ENCODE data around the gene TLCD3B. TPM values are rescaled to one million over a fixed set of nuclear protein-coding genes. Genes with fewer than 3 reads are reported as not detected.
"Not testable (repeated sequence)": the region's sequence is repeated elsewhere in the genome, so short reads cannot be mapped to it uniquely, and the experiment has no call there.

Gene TLCD3B
- total RNA-seq, 2 experiments from 2014 or later, result 7.1 to 7.2 TPM

DNA sequence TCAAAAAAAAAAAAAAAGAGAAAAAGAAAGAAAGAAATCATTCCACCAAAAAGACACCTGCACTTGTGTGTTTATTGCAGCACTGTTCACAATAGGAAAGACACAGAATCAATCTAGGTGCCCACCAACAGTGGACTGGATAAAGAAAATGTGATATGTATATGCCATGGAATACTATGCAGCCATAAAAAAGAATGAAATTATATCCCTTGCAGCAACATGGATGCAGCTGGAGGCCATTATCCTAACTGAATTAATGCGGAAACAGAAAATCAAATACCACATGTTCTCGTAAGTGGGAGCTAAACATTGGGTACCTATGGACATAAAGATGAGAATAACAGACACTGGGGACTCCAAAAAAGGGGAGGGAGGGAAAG is 13.8 kb downstream of the TLCD3B start:
- Mint-ChIP-seq H3K27me3 (peaks cover 22% of the 10 kb centered on the region), H3K27ac (no peak overlapping the region), H3K36me3 (ENCODE audit: low read depth) (no peaks in the 10 kb centered on the region), H3K4me1 (peaks cover 9% of the 10 kb centered on the region), H3K4me3 (no peak overlapping the region), H3K9me3 (no peaks in the 10 kb centered on the region)
- CTCF ChIA-PET, result interaction anchor here (0.6 to 1.8 kb wide), 3 partner anchors 11 to 227 kb away, joined by 3 to 8 read pairs (median 3); partner anchors contain the start of gene KIF22
- POLR2A ChIA-PET, result no interaction called here
- no peak for DNase-seq

DNA sequence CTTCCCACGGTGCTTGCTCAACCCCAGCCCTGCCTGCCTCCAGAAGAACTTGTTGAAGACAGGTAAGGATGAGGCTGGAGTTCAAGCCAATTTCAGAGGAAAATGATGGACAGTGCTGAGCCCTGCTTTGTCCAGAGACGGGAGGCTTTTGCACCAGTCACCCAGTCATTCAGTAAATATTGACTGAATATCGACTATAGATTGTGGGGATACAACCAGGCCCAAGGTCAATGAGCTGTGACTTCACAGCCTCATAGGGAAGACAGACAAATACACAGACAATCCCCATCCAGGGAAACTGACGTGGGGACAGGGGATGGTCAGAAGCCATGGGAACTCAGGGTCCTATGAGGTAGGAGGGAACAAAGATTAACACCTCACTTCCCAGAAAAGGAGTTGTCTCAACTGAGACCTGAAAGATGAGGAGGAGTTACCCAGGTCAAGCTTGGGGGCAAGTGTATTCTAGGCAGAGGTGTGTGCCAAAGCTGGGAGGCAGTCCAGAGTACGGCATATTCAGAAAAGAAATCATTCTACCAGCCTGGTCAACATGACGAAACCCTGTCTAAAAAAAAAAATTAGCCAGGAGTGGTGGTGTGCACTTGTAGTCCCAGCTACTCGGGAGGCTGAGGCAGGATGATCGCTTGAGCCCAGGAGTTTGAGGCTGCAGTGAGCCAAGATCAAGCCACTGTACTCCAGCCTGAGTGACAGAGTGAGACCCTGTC is 14.4 kb downstream of the TLCD3B start:
- no peak for DNase-seq
- Mint-ChIP-seq H3K9me3 (no peaks in the 10 kb centered on the region), H3K27ac (no peak overlapping the region), H3K36me3 (ENCODE audit: low read depth) (no peaks in the 10 kb centered on the region), H3K27me3 (peaks cover 27% of the 10 kb centered on the region), H3K4me3 (no peak overlapping the region), H3K4me1 (peaks cover 13% of the 10 kb centered on the region)
- CTCF ChIA-PET, result interaction anchor here (0.6 to 1.8 kb wide), 3 partner anchors 11 to 226 kb away, joined by 3 to 8 read pairs (median 3); partner anchors contain the start of gene KIF22
- POLR2A ChIA-PET, result no interaction called here

DNA sequence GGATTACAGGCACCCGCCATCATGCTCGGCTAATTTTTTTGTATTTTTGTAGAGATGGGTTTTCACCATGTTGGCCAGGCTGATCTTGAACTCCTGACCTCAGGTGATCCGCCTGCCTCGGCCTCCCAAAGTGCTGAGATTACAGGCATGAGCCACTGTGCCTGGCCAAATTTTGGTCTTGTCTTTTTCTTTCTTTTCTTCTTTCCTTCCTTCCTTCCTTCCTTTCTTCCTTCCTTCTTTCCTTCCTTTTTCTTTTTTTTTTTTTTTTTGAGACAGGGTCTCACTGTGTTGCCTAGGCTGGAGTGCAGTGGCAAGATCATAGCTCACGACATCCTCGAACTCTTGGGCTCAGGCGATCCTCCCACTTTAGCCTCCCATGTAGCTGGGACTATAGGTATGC is 15.6 kb downstream of the TLCD3B start:
- H3K4me3 Mint-ChIP-seq; H3K27ac Mint-ChIP-seq; H3K9me3 Mint-ChIP-seq; POLR2A ChIA-PET; H3K4me1 Mint-ChIP-seq; DNase-seq; H3K36me3 Mint-ChIP-seq (ENCODE audit: low read depth): not testable (repeated sequence)
- CTCF ChIA-PET, result interaction anchor here (1.0 to 1.1 kb wide), 3 partner anchors 17 to 167 kb away, joined by 3 to 4 read pairs (median 3); partner anchors contain the start of gene INO80E
- H3K27me3 Mint-ChIP-seq, result peaks cover 22% of the 10 kb centered on the region

DNA sequence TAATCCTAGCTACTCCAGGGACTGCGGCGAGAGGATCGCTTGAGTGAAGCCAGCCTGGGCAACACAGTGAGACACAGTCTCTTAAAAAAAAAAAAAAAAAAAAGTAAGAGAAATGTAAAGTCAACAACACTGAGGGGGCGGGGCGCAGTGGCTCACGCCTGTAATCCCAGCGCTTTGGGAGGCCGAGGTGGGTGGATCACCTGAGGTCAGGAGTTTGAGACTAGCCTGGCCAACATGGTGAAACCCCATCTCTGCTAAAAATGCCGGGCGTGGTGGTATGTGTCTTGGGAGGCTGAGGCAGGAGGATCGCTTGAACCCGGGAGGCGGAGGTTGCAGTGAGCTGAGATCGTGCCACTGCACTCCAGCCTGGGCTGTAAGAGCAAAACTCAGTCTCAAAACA is 18.5 kb downstream of the TLCD3B start:
- H3K9me3 Mint-ChIP-seq; H3K4me1 Mint-ChIP-seq; POLR2A ChIA-PET; DNase-seq; H3K36me3 Mint-ChIP-seq (ENCODE audit: low read depth); H3K27ac Mint-ChIP-seq; H3K4me3 Mint-ChIP-seq: not testable (repeated sequence)
- CTCF ChIA-PET, result interaction anchor here (1.0 kb wide), 1 partner anchor 19 kb away, joined by 3 read pairs; the partner anchor contains the start of gene TLCD3B
- peaks cover 29% of the 10 kb centered on the region for H3K27me3 Mint-ChIP-seq

DNA sequence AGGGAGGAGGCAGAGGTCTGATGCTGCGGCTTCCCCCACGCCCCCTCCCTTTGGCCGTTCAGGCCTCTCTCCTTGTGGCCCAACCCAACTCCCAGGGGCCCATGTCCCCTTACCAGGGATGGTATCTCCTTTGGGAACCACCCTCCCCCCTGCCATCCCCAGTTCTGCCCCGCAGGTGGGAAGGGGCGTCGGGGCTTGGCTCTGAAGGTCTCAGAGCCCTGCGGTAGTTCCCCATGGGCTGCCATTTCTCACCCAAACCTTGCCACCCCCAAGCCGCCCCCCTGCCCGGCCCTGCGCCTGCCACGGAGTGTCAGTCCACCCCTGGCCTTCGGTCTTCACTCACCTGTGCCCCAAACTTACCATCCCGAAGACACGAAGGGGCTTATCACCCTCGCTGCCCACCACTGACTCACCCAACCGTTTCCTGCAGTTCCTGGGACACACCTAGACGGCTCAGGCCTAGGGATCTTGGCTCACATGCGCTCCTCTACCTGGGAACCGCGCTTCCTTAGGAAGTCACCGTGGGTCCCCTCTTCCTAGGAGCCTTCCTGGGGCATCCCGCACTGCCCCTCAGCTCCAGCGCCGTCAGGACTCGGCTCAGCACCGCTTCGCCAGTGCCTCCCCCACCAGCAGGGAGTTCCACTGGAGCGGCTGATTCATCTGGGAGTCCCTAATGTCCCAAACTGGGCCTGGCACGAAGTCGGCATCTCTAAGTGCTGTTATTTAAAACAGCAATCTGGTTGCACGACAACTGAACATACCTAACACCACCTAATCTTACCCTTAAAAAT is 19.2 kb downstream of the TLCD3B start:
- Mint-ChIP-seq H3K27me3 (peaks cover 26% of the 10 kb centered on the region), H3K4me3 (peak overlapping the region; percentile 73), H3K27ac (no peak overlapping the region), H3K36me3 (ENCODE audit: low read depth) (no peaks in the 10 kb centered on the region), H3K9me3 (no peaks in the 10 kb centered on the region), H3K4me1 (peaks cover 6% of the 10 kb centered on the region)
- CTCF ChIA-PET, result no interaction called here
- POLR2A ChIA-PET, result no interaction called here
- no peak for DNase-seq

DNA sequence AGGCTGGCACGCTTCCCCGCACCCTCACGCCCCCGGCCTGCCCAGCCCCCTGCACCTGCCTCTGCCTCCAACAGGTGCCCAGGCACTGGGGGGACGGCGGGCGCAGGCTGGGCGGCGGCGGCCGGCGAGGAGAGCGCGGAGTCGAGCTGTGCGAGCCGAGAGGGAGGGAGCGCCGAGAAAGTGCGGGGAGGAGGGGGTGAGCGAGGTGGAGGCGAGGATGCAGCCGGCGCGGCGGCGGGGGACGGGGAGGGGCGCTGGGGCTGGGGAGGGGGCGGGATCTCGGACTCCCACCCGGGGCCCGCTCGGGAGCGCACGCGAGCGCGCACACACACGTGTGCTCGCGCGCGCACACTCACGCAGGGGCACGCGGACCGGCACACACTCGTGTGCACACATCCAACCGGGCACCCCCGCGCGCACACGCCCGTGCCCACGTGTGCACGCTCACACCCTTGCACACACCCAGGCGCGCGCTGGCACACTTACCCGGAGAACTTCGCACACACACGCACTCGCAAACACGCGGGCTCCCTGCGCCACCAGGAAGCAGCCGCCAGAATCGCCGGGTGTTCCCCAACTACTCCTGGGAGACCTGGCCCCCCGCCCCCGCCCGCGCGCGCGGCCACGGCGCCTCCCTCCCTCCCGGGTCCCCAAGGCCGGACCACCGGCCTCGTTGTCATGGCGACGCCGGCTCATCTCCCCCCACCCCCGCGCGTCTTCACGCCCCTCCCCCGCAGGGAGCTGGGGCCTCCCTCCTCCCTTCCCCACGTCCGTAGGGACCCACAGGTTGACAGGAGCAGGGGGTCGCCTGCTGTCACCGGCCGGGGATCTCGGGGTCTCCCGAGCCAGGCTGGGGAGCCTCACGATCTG is 20.0 kb downstream of the TLCD3B start, which contains the start of gene DOC2A:
TSS of gene DOC2A (minus strand) at position 184 of the 870 bp plus-strand sequence. CDS start 805 bp downstream, outside the sequence.
- H3K27ac Mint-ChIP-seq, result no peak within 1 kb of the TSS
- CTCF ChIA-PET, result interaction anchor here (0.6 kb wide), 1 partner anchor 187 kb away, joined by 4 read pairs; no protein-coding TSS in a partner anchor
- POLR2A ChIA-PET, result no interaction called here
- H3K4me3 Mint-ChIP-seq, result peak within 1 kb of the TSS; percentile 73
- H3K27me3 Mint-ChIP-seq, result peaks cover 26% of the 10 kb centered on the region
- H3K4me1 Mint-ChIP-seq, result peaks cover 6% of the 10 kb centered on the region
- no peaks in the 10 kb centered on the region for H3K36me3 Mint-ChIP-seq (ENCODE audit: low read depth)
- DNase-seq, result peak; percentile 47
- no peaks in the 10 kb centered on the region for H3K9me3 Mint-ChIP-seq

DNA sequence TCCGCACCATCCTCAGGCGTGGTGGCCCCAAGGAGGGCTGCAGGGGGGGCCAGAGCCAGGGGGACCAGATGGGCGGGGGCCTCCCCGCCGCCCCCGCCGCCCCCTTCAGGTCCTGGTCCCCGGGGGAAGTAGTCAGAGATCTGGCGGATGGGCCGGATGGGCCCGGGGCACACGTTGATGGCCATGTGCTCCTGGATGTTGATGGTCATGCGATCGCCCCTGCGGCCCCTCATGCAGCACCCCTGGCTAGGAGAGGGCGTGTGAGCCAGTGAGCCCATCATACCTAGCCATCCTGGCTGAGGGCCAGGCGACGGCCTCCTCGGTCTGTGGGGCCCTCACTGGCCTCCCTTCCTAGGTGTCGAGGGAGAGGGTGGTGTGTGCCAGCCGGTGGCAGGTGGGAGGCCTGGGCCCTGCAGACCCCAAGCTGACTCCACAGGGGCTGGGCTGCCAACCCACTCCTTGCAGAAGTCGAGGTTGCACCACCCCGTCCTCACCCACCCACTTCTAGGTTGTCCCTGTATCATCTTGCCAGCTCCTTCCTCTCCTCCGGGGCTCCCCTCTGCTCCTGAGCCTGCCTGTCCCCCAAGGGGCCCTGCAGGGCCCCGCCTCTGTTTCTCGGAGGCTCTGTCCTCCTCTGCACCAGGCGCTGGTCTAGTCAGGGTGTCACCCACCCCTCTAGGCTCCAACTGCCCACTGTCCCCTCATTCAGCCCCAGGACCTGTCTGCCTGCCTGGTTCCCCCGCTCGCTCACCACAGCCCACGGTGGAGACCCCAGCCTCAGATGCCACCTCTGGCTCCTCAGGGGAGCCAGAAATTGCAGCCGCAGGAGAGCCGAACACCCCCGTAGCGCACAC is 20.9 kb downstream of the TLCD3B start:
- no peak for DNase-seq
- CTCF ChIA-PET, result no interaction called here
- Mint-ChIP-seq H3K27me3 (peaks cover 26% of the 10 kb centered on the region), H3K4me1 (peaks cover 6% of the 10 kb centered on the region), H3K4me3 (peak overlapping the region; percentile 67), H3K27ac (no peak overlapping the region), H3K36me3 (ENCODE audit: low read depth) (no peaks in the 10 kb centered on the region), H3K9me3 (no peaks in the 10 kb centered on the region)
- POLR2A ChIA-PET, result interaction anchor here (0.6 kb wide), 1 partner anchor 122 kb away, joined by 5 read pairs; no protein-coding TSS in a partner anchor

DNA sequence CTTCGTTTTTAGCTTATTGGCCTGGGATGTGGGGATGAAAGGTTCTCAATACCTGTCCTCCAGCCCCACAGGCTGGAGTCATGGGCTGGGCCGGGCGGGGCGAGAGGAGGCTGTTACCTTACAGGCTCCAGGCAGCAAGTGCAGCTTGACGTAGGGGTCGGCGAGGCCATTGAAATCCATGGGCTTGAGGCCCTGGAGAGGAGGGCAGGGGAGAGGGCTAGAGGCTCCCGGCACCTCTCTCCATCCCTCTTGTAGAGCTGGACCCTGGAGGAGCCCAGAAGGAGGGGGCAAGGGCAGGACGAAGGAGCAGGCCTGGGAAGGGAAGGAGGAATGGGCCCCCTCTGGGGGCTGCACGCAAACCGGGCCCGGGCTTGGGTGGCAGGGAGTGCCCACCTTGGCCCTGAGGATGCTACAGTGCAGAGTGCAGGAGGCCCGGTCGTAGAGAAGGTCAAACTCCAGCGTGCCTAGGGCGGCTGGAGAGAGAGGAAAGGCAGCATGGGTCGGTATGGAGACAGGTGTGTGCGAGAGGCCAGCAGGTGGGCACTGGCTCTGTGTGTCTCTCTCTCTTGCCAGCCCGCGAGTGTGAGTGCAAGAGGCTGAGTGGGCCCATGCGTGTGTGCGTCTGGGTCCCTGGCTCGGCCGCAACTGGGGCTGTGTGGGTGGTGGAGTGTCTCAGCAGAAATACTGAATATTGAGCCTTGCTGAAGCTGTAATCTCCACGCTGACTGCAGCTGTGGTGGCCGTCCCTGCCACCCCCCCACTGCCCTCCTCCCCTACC is 21.8 kb downstream of the TLCD3B start:
- Mint-ChIP-seq H3K4me1 (peaks cover 6% of the 10 kb centered on the region), H3K4me3 (no peak overlapping the region), H3K36me3 (ENCODE audit: low read depth) (no peaks in the 10 kb centered on the region), H3K27ac (no peak overlapping the region), H3K27me3 (peaks cover 26% of the 10 kb centered on the region), H3K9me3 (no peaks in the 10 kb centered on the region)
- POLR2A ChIA-PET, result interaction anchor here (0.6 kb wide), 1 partner anchor 121 kb away, joined by 5 read pairs; no protein-coding TSS in a partner anchor
- no peak for DNase-seq
- CTCF ChIA-PET, result interaction anchor here (1.0 kb wide), 1 partner anchor 219 kb away, joined by 3 read pairs; no protein-coding TSS in a partner anchor

DNA sequence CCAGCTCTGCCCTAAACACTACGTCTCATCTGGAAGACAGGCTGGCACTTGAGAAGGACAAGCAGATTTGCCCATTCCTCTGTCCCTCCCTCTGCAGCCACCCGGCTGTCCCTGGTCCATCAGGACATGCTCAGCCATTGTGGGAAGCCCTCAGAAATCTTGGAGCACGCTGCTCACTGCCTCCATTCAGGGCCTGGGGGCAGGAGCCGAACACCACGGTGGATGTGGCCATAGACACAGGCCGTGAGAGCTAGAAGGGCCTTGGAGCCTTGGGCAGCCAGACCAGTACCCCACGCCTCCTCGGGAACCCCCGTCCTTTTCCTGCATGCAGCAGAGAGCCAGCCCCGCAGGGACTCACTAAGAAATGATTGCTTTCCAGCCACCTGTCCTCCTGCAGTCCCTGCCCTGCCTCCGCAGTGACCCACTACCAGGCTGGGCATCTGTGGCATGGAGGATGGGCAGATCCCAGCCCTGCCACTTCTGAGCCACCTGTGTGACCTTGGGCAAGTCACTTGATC is 23.6 kb downstream of the TLCD3B start:
- Mint-ChIP-seq H3K4me3 (no peak overlapping the region), H3K9me3 (no peaks in the 10 kb centered on the region), H3K27ac (no peak overlapping the region), H3K27me3 (peaks cover 20% of the 10 kb centered on the region), H3K4me1 (peaks cover 6% of the 10 kb centered on the region), H3K36me3 (ENCODE audit: low read depth) (peaks cover 3% of the 10 kb centered on the region)
- ChIA-PET CTCF (interaction anchor here (0.7 to 1.4 kb wide), 3 partner anchors 11 to 223 kb away, joined by 3 read pairs; no protein-coding TSS in a partner anchor), POLR2A (no interaction called here)
- DNase-seq, result no peak

DNA sequence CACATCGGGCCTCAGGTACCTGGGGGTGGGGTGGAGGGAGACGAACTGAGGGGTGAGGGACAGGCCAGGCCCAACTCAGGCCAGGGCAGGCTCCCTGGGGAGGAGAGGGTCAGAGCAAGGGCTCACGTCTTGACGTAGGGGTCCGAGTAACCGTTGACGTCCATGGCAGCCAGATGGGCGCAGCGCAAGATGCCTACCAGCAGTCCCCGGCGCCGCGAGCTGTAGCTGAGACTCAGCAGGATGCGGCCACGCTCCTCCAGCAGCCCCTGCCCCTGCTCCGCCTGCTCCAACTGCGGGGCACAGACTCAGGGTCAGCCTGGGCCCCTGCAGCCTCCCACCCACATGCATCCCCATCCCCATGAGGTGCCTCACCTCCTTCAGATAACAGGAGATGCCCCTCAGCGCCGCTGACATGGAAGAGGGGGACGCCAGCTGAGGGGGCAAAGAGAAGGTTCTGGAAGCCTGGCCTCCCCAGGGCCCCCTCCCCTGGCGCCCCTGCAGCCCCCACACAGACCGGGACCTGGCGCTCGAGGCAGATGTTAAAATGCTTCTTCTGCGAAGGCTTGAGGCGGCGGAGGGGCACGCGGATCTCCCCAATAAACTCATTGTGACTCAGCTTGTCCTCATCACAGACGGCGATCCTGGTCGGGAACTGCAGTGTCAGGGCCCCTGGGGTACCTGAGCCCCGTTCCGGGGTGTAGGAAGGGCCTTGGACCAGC is 24.3 kb downstream of the TLCD3B start:
- H3K9me3 Mint-ChIP-seq, result no peaks in the 10 kb centered on the region
- no peak overlapping the region for H3K4me3 Mint-ChIP-seq
- peaks cover 15% of the 10 kb centered on the region for H3K27me3 Mint-ChIP-seq
- DNase-seq, result no peak
- no peak overlapping the region for H3K27ac Mint-ChIP-seq
- ChIA-PET POLR2A (no interaction called here), CTCF (interaction anchor here (0.7 to 2.2 kb wide), 4 partner anchors 11 to 223 kb away, joined by 3 to 6 read pairs (median 3); partner anchors contain the start of gene MAZ)
- peaks cover 3% of the 10 kb centered on the region for H3K36me3 Mint-ChIP-seq (ENCODE audit: low read depth)
- peaks cover 3% of the 10 kb centered on the region for H3K4me1 Mint-ChIP-seq
